ENCODE data around the gene CMTR1.
A peak's percentile ranks its signal among the peaks of the same experiment; 100 is the strongest.

Gene CMTR1

GRCh38 chr6:37426058-37426944 lies 6.7 kb upstream of the CMTR1 start:
- Histone ChIP-seq H3K4me3 (replicated peaks; ENCODE audit: insufficient read depth, low read length) (no peak overlapping the region), H3K27me3 (ENCODE audit: insufficient read depth, poor library complexity, severe bottlenecking) (no peaks in the 10 kb centered on the region), H3K27ac (replicated peaks) (no peak overlapping the region)
- no peak for DNase-seq (ENCODE audit: low read depth in 1 of 2, low spot score in 1 of 2)
- TF ChIP-seq SPI1 (IDR thresholded peaks at IDR 0.05; ENCODE audit: borderline replicate concordance, low read depth) (no peak), REST (IDR thresholded peaks at IDR 0.05; ENCODE audit: insufficient replicate concordance, low read depth) (no peak), GABPA (IDR thresholded peaks at IDR 0.05; ENCODE audit: low read depth) (no peak), POLR2AphosphoS5 (IDR thresholded peaks at IDR 0.05; ENCODE audit: low read depth) (no peak)
- TF ChIP-seq, protein P1, sequence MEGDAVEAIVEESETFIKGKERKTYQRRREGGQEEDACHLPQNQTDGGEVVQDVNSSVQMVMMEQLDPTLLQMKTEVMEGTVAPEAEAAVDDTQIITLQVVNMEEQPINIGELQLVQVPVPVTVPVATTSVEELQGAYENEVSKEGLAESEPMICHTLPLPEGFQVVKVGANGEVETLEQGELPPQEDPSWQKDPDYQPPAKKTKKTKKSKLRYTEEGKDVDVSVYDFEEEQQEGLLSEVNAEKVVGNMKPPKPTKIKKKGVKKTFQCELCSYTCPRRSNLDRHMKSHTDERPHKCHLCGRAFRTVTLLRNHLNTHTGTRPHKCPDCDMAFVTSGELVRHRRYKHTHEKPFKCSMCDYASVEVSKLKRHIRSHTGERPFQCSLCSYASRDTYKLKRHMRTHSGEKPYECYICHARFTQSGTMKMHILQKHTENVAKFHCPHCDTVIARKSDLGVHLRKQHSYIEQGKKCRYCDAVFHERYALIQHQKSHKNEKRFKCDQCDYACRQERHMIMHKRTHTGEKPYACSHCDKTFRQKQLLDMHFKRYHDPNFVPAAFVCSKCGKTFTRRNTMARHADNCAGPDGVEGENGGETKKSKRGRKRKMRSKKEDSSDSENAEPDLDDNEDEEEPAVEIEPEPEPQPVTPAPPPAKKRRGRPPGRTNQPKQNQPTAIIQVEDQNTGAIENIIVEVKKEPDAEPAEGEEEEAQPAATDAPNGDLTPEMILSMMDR (IDR thresholded peaks at IDR 0.05; ENCODE audit: insufficient read depth, low read length) = no peak

DNA sequence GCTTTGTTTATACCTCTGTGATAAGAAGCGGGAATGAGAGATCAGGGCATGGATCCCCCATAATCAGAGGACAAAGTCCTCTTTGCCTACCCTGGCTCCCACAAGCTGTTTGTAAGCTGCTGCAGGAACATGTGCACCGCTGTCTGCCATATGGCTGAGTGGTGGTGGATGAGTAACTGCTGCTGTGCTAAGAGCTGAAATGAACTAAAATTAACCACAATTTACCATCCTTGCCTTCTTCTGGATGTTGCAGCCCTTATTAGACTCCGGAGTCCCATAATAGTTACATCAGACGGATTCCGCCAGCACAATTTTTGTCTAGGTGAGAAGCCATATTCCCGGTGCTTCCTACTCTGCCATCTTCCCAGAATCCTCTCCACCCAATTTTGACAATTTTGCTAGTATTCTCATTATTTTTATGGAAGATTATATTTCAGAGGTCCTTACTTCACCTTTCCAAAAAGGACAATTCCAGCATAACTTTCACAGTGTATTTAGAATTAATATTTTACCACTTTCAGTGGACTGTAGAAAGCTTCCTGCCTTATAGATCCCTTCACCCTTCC lies 6.0 kb upstream of the CMTR1 start:
- no peak for DNase-seq (ENCODE audit: low read depth in 1 of 2, low spot score in 1 of 2)
- Histone ChIP-seq H3K27me3 (ENCODE audit: insufficient read depth, poor library complexity, severe bottlenecking) (no peaks in the 10 kb centered on the region), H3K27ac (replicated peaks) (no peak overlapping the region), H3K4me3 (replicated peaks; ENCODE audit: insufficient read depth, low read length) (no peak overlapping the region)
- TF ChIP-seq, protein P1 (IDR thresholded peaks at IDR 0.05; ENCODE audit: insufficient read depth, low read length) = no peak
- TF ChIP-seq REST (IDR thresholded peaks at IDR 0.05; ENCODE audit: insufficient replicate concordance, low read depth) (no peak), POLR2AphosphoS5 (IDR thresholded peaks at IDR 0.05; ENCODE audit: low read depth) (no peak), GABPA (IDR thresholded peaks at IDR 0.05; ENCODE audit: low read depth) (no peak), SPI1 (IDR thresholded peaks at IDR 0.05; ENCODE audit: borderline replicate concordance, low read depth) (no peak)

DNA sequence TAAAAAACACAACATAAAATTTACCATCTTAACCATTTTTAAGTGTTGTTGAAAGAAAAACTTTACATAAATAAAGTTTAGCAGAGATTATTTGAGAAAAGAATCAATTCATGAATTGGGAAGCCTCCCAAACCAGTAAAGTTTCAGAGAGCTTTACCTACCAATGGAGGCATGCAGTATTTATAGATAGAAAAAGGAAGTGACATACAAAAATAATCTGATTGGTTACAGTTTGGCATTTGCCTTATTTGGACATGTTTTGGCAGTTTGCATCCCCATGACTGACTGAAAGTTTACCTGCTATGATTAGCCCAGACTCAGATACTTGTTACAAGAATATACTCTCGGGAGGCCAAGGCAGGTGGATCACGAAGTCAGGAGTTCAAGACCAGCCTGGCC lies 3.7 kb upstream of the CMTR1 start:
- Histone ChIP-seq H3K27me3 (ENCODE audit: insufficient read depth, poor library complexity, severe bottlenecking) (no peaks in the 10 kb centered on the region), H3K27ac (replicated peaks) (no peak overlapping the region), H3K4me3 (replicated peaks; ENCODE audit: insufficient read depth, low read length) (no peak overlapping the region)
- TF ChIP-seq SPI1 (IDR thresholded peaks at IDR 0.05; ENCODE audit: borderline replicate concordance, low read depth) (peak; percentile 17; the same call in 1 of the 2 replicates), POLR2AphosphoS5 (IDR thresholded peaks at IDR 0.05; ENCODE audit: low read depth) (no peak), REST (IDR thresholded peaks at IDR 0.05; ENCODE audit: insufficient replicate concordance, low read depth) (no peak), GABPA (IDR thresholded peaks at IDR 0.05; ENCODE audit: low read depth) (no peak)
- DNase-seq (ENCODE audit: low read depth in 1 of 2, low spot score in 1 of 2) = no peak
